WTC11 (cell line): ENCODE data around the gene RNGTT. TPM values are rescaled to one million over a fixed set of nuclear protein-coding genes. Genes with fewer than 3 reads are reported as not detected.
"Not testable (repeated sequence)": the region's sequence is repeated elsewhere in the genome, so short reads cannot be mapped to it uniquely, and the experiment has no call there.

Experiments
- ATAC-seq: fragments of 200-7000 bp; cut with Tn5 transposase; 2 replicates; pipeline ENCODE4 v1.10.0; 2021; ENCODE audit warnings: mild to moderate bottlenecking, moderate library complexity
- CTCF ChIA-PET: fragments of 300-600 bp; sonication (Branson Sonifier 250); formaldehyde crosslinking; loops from one replicate; lab custom pipeline; 2021; ENCODE audit warnings: antibody characterized with exemption; lab: Charles Lee
- POLR2A ChIA-PET: fragments of 350-600 bp; sonication (Branson Sonifier 250); formaldehyde crosslinking; loops from one replicate; lab custom pipeline; 2021; ENCODE audit warnings: antibody characterized with exemption; lab: Charles Lee
- DNase-seq: peaks from one replicate; pipeline ENCODE4 v3.0.0; 2021; ENCODE audit warnings: low spot score
- H3K27ac Mint-ChIP-seq: 2 replicates; pipeline ENCODE4 v1.8.0; 2021; ENCODE audit warnings: mixed read lengths
- H3K27me3 Mint-ChIP-seq: 2 replicates; pipeline ENCODE4 v1.8.0; 2021; ENCODE audit warnings: low read depth, mild to moderate bottlenecking, moderate library complexity, mixed read lengths
- H3K36me3 Mint-ChIP-seq: 2 replicates; pipeline ENCODE4 v1.8.0; 2021; ENCODE audit warnings: mixed read lengths
- H3K4me1 Mint-ChIP-seq: 2 replicates; pipeline ENCODE4 v1.8.0; 2022; ENCODE audit warnings: mixed read lengths
- H3K4me3 Mint-ChIP-seq: 2 replicates; pipeline ENCODE4 v1.8.0; 2021; ENCODE audit warnings: mild to moderate bottlenecking, moderate library complexity, mixed read lengths
- H3K9me3 Mint-ChIP-seq: 2 replicates; pipeline ENCODE4 v1.8.0; 2021; ENCODE audit warnings: mixed read lengths
- ATF1 ChIP-seq: sonication (generic); formaldehyde crosslinking; IDR thresholded peaks from 2 replicates; pipeline ENCODE4 v1.8.1; 2023; ENCODE audit warnings: mild to moderate bottlenecking, moderate library complexity, missing genetic modification reagents
- ATF6 ChIP-seq: sonication (generic); formaldehyde crosslinking; IDR thresholded peaks from 2 replicates; pipeline ENCODE4 v1.8.1; 2023; ENCODE audit warnings: mild to moderate bottlenecking, missing genetic modification reagents
- ETV6 ChIP-seq: sonication (generic); formaldehyde crosslinking; IDR thresholded peaks from 2 replicates; pipeline ENCODE4 v1.8.1; 2022; ENCODE audit warnings: mild to moderate bottlenecking, missing genetic modification reagents
- FOXK1 ChIP-seq: sonication (generic); formaldehyde crosslinking; IDR thresholded peaks from 2 replicates; pipeline ENCODE4 v1.8.0; 2022; ENCODE audit warnings: mild to moderate bottlenecking, moderate library complexity, missing genetic modification reagents
- FOXP4 ChIP-seq: sonication (generic); formaldehyde crosslinking; IDR thresholded peaks from 2 replicates; pipeline ENCODE4 v1.8.0; 2022; ENCODE audit warnings: mild to moderate bottlenecking, missing genetic modification reagents
- JUN ChIP-seq: sonication (generic); formaldehyde crosslinking; IDR thresholded peaks from 2 replicates; pipeline ENCODE4 v1.8.0; 2023; ENCODE audit warnings: mild to moderate bottlenecking, missing genetic modification reagents
- KAT7 ChIP-seq: sonication (generic); formaldehyde crosslinking; IDR thresholded peaks from 2 replicates; pipeline ENCODE4 v1.8.1; 2023; ENCODE audit warnings: missing genetic modification reagents, mild to moderate bottlenecking, borderline replicate concordance
- MLX ChIP-seq: sonication (generic); formaldehyde crosslinking; IDR thresholded peaks from 2 replicates; pipeline ENCODE4 v1.8.1; 2023; ENCODE audit warnings: mild to moderate bottlenecking, missing genetic modification reagents, moderate library complexity
- MYBL2 ChIP-seq: sonication (generic); formaldehyde crosslinking; IDR thresholded peaks from 2 replicates; pipeline ENCODE4 v1.8.1; 2023; ENCODE audit warnings: mild to moderate bottlenecking, moderate library complexity, missing genetic modification reagents
- NR1H2 ChIP-seq: sonication (generic); formaldehyde crosslinking; IDR thresholded peaks from 2 replicates; pipeline ENCODE4 v1.9.0; 2021; ENCODE audit warnings: mild to moderate bottlenecking, moderate library complexity, missing genetic modification reagents
- OVOL2 ChIP-seq: fragments of 250-450 bp; sonication (Bioruptor Pico); IDR thresholded peaks from 2 replicates; pipeline ENCODE4 v1.9.0; 2021; ENCODE audit warnings: mild to moderate bottlenecking, borderline replicate concordance
- RELA ChIP-seq: sonication (generic); formaldehyde crosslinking; IDR thresholded peaks from 2 replicates; pipeline ENCODE4 v1.8.1; 2022; ENCODE audit warnings: missing genetic modification reagents, mild to moderate bottlenecking, borderline replicate concordance
- RORB ChIP-seq: fragments of 250-450 bp; sonication (Bioruptor Pico); IDR thresholded peaks from 2 replicates; pipeline ENCODE4 v1.9.0; 2021; ENCODE audit warnings: mild to moderate bottlenecking
- SOX15 ChIP-seq: fragments of 250-450 bp; sonication (Bioruptor Pico); IDR thresholded peaks from 2 replicates; pipeline ENCODE4 v1.9.0; 2021; ENCODE audit warnings: mild to moderate bottlenecking
- SP1 ChIP-seq: sonication (generic); formaldehyde crosslinking; conservative IDR thresholded peaks from 2 replicates; pipeline ENCODE4 v1.8.1; 2022; ENCODE audit warnings: missing genetic modification reagents
- TEAD4 ChIP-seq: sonication (generic); formaldehyde crosslinking; IDR thresholded peaks from 2 replicates; pipeline ENCODE4 v1.8.0; 2022; ENCODE audit warnings: mild to moderate bottlenecking, missing genetic modification reagents
- ZBTB43 ChIP-seq: sonication (generic); formaldehyde crosslinking; IDR thresholded peaks from 2 replicates; pipeline ENCODE4 v1.8.1; 2023; ENCODE audit warnings: mild to moderate bottlenecking, missing genetic modification reagents
- ZNF219 ChIP-seq: sonication (generic); formaldehyde crosslinking; IDR thresholded peaks from 2 replicates; pipeline ENCODE4 v1.8.0; 2023; ENCODE audit warnings: missing genetic modification reagents, mild to moderate bottlenecking, borderline replicate concordance
- ZNF281 ChIP-seq: sonication (generic); formaldehyde crosslinking; IDR thresholded peaks from 2 replicates; pipeline ENCODE4 v1.8.0; 2023; ENCODE audit warnings: mild to moderate bottlenecking, missing genetic modification reagents
- ZNF317 ChIP-seq: sonication (generic); formaldehyde crosslinking; IDR thresholded peaks from 2 replicates; pipeline ENCODE4 v1.8.1; 2023; ENCODE audit warnings: low read depth, mild to moderate bottlenecking, moderate library complexity, missing genetic modification reagents, borderline replicate concordance
- ZNF423 ChIP-seq: fragments of 250-450 bp; sonication (Bioruptor Pico); IDR thresholded peaks from 2 replicates; pipeline ENCODE4 v2.1.2; 2022; ENCODE audit warnings: mild to moderate bottlenecking, moderate library complexity
- ZNF512 ChIP-seq: sonication (generic); formaldehyde crosslinking; IDR thresholded peaks from 2 replicates; pipeline ENCODE4 v1.8.1; 2022; ENCODE audit warnings: missing genetic modification reagents, borderline replicate concordance
- total RNA-seq: library from RNA; stranded (reverse); gene quantifications from 3 replicates; pipeline ENCODE4 v1.2.3, GENCODE V29; 2021

The RNGTT gene
- total RNA-seq, 1 experiment from 2014 or later = 20.4 TPM

- ChIA-PET CTCF (no interaction called here), POLR2A (no interaction called here)
- DNase-seq (no peak), ATAC-seq (no peak)
- Mint-ChIP-seq H3K4me3 (no peak overlapping the region), H3K27ac (no peak overlapping the region), H3K9me3 (peaks cover 46% of the 10 kb centered on the region), H3K27me3 (no peaks in the 10 kb centered on the region), H3K4me1 (no peaks in the 10 kb centered on the region), H3K36me3 (peaks cover 76% of the 10 kb centered on the region)
- TF ChIP-seq SP1 (CRISPR knock-in tag) (no peak), MYBL2 (CRISPR knock-in tag) (no peak), FOXP4 (CRISPR knock-in tag) (no peak), RORB (CRISPR knock-in tag) (no peak), ATF1 (CRISPR knock-in tag) (no peak)
These were observed 29.9 kb downstream of the RNGTT start for GRCh38 chr6:88933521-88933920.

- POLR2A ChIA-PET, H3K4me3 Mint-ChIP-seq, H3K4me1 Mint-ChIP-seq, H3K27me3 Mint-ChIP-seq, H3K27ac Mint-ChIP-seq, CTCF ChIA-PET, ATAC-seq, DNase-seq: not testable (repeated sequence)
- H3K9me3 Mint-ChIP-seq = peaks cover 46% of the 10 kb centered on the region
- H3K36me3 Mint-ChIP-seq = peaks cover 67% of the 10 kb centered on the region
These were observed 31.4 kb downstream of the RNGTT start for GRCh38 chr6:88932019-88932418.

GRCh38 chr6:88922775-88923548, 40.5 kb downstream of the RNGTT start:
- no peak overlapping the region for H3K4me3 Mint-ChIP-seq
- no peak overlapping the region for H3K27ac Mint-ChIP-seq
- ChIA-PET CTCF (no interaction called here), POLR2A (no interaction called here)
- no peaks in the 10 kb centered on the region for H3K4me1 Mint-ChIP-seq
- H3K36me3 Mint-ChIP-seq = peaks cover 17% of the 10 kb centered on the region
- DNase-seq (no peak), ATAC-seq (no peak)
- no peaks in the 10 kb centered on the region for H3K27me3 Mint-ChIP-seq
- peaks cover 11% of the 10 kb centered on the region for H3K9me3 Mint-ChIP-seq
- TF ChIP-seq RELA = no peak
- TF ChIP-seq OVOL2 = no peak
- no peak for TF ChIP-seq TEAD4
- no peak for TF ChIP-seq ZNF512 (CRISPR knock-in tag)
- TF ChIP-seq FOXK1 (CRISPR knock-in tag) = no peak
- no peak for TF ChIP-seq NR1H2 (CRISPR knock-in tag)
- no peak for TF ChIP-seq MLX (CRISPR knock-in tag)
- TF ChIP-seq ETV6 = no peak
- TF ChIP-seq ZNF281 = no peak
- no peak for TF ChIP-seq ZNF317 (CRISPR knock-in tag)
- no peak for TF ChIP-seq ATF1 (CRISPR knock-in tag)
- no peak for TF ChIP-seq ZBTB43 (CRISPR knock-in tag)
- no peak for TF ChIP-seq JUN (CRISPR knock-in tag)
- TF ChIP-seq ZNF423 (CRISPR knock-in tag) = no peak
- TF ChIP-seq ATF6 (CRISPR knock-in tag) = no peak
- TF ChIP-seq ZNF219 = no peak
- TF ChIP-seq KAT7 (CRISPR knock-in tag) = no peak
- TF ChIP-seq SOX15 (CRISPR knock-in tag) = no peak
